BE2C (cell line): ENCODE results near the gene C19orf25.

Experiments
- DNase-seq: peaks from one replicate; pipeline ENCODE4 v3.0.0-alpha.2; 2020
- H3K27me3 ChIP-seq: fragments of 250-450 bp; sonication (Bioruptor Pico); 2 replicates; pipeline ENCODE4 v1.5.1; 2020; ENCODE audit warnings: mild to moderate bottlenecking
- H3K36me3 ChIP-seq: fragments of 250-450 bp; sonication (Bioruptor Pico); 2 replicates; pipeline ENCODE4 v1.5.1; 2020; ENCODE audit warnings: mild to moderate bottlenecking
- H3K4me1 ChIP-seq: fragments of 250-450 bp; sonication (Bioruptor Pico); 2 replicates; pipeline ENCODE4 v1.5.1; 2020
- H3K4me3 ChIP-seq: 2 replicates; pipeline ENCODE4 v1.5.1; 2011; ENCODE audit warnings: low read depth, low read length
- H3K9me3 ChIP-seq: fragments of 250-450 bp; sonication (Bioruptor Pico); 2 replicates; pipeline ENCODE4 v1.5.1; 2020
- TF ChIP-seq, protein P1 (sequence below): IDR thresholded peaks from 2 replicates; pipeline ENCODE4 v1.5.1; 2012; ENCODE audit warnings: mild to moderate bottlenecking, low read depth, low read length

The C19orf25 gene

DNA sequence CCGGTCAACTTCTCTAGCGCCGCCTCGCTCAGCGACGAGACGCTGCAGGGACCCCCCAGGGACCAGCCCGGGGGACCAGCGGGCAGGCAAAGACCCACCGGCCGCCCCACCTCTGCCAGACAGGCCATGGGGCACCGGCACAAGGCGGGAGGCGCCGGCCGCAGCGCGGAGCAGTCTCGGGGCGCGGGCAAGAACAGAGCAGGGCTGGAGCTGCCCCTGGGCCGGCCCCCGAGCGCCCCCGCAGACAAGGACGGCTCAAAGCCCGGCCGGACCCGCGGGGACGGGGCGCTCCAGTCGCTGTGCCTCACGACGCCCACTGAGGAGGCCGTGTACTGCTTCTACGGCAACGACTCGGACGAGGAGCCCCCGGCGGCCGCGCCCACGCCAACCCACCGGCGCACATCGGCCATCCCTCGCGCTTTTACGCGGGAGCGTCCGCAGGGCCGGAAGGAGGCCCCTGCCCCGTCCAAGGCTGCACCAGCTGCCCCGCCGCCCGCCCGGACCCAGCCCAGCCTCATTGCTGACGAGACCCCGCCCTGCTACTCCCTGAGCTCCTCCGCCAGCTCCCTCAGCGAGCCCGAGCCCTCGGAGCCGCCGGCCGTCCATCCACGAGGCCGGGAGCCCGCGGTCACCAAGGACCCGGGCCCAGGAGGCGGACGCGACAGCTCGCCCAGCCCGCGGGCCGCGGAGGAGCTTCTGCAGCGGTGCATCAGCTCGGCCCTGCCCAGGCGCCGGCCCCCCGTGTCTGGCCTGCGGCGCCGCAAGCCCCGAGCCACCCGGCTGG is 11.3 kb downstream of the C19orf25 start:
- Histone ChIP-seq H3K4me3 (no peak overlapping the region), H3K4me1 (peaks cover 1% of the 10 kb centered on the region), H3K9me3 (no peaks in the 10 kb centered on the region), H3K36me3 (peaks cover 15% of the 10 kb centered on the region), H3K27me3 (no peaks in the 10 kb centered on the region)
- TF ChIP-seq, protein P1, sequence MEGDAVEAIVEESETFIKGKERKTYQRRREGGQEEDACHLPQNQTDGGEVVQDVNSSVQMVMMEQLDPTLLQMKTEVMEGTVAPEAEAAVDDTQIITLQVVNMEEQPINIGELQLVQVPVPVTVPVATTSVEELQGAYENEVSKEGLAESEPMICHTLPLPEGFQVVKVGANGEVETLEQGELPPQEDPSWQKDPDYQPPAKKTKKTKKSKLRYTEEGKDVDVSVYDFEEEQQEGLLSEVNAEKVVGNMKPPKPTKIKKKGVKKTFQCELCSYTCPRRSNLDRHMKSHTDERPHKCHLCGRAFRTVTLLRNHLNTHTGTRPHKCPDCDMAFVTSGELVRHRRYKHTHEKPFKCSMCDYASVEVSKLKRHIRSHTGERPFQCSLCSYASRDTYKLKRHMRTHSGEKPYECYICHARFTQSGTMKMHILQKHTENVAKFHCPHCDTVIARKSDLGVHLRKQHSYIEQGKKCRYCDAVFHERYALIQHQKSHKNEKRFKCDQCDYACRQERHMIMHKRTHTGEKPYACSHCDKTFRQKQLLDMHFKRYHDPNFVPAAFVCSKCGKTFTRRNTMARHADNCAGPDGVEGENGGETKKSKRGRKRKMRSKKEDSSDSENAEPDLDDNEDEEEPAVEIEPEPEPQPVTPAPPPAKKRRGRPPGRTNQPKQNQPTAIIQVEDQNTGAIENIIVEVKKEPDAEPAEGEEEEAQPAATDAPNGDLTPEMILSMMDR: no peak
- no peak for DNase-seq

DNA sequence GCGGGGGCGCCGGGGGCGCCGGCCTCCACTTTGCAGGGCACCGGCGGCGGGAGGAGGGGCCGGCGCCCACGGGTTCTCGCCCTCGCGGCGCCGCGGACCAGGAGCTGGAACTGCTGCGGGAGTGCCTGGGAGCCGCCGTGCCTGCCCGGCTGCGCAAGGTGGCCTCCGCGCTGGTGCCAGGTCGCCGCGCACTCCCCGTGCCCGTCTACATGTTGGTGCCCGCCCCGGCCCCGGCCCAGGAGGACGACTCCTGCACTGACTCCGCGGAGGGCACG is 11.9 kb downstream of the C19orf25 start:
- no peak for DNase-seq
- H3K27me3 ChIP-seq: no peaks in the 10 kb centered on the region
- H3K9me3 ChIP-seq: no peaks in the 10 kb centered on the region
- H3K36me3 ChIP-seq: peaks cover 15% of the 10 kb centered on the region
- H3K4me3 ChIP-seq: no peak overlapping the region
- no peaks in the 10 kb centered on the region for H3K4me1 ChIP-seq
- TF ChIP-seq, protein P1: no peak

DNA sequence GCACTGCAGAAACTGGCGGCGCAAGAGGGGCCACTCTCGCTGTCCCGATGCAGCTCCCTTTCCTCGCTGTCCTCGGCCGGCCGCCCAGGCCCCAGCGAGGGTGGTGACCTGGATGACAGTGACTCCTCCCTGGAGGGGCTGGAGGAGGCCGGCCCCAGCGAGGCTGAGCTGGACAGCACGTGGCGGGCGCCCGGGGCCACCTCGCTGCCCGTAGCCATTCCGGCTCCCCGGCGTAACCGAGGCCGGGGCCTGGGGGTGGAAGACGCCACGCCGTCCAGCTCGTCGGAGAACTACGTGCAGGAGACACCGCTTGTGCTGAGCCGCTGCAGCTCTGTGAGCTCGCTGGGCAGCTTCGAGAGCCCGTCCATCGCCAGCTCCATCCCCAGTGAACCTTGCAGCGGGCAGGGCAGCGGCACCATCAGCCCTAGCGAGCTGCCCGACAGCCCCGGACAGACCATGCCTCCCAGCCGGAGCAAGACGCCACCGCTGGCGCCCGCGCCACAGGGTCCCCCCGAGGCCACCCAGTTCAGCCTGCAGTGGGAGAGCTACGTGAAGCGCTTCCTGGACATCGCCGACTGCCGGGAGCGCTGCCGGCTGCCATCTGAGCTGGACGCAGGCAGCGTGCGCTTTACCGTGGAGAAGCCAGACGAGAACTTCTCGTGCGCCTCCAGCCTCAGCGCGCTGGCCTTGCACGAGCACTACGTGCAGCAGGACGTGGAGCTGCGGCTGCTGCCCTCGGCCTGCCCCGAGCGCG is 12.4 kb downstream of the C19orf25 start:
- H3K27me3 ChIP-seq: no peaks in the 10 kb centered on the region

DNA sequence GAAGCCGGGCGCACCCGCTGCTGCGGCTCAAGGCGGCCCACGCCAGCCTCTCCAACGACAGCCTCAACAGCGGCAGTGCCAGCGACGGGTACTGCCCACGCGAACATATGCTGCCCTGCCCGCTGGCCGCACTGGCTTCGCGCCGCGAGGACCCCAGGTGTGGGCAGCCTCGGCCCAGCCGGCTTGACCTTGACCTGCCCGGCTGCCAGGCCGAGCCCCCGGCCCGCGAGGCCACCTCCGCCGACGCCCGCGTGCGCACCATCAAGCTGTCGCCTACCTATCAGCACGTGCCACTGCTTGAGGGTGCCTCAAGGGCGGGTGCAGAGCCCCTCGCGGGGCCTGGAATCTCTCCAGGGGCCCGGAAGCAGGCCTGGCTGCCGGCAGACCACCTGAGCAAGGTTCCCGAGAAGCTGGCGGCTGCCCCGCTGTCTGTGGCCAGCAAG is 13.0 kb downstream of the C19orf25 start:
- Histone ChIP-seq H3K27me3 (no peaks in the 10 kb centered on the region), H3K36me3 (peaks cover 18% of the 10 kb centered on the region), H3K4me1 (no peaks in the 10 kb centered on the region), H3K4me3 (no peak overlapping the region), H3K9me3 (no peaks in the 10 kb centered on the region)
- TF ChIP-seq, protein P1: no peak
- DNase-seq: no peak

More for the DNA sequence above, 12.4 kb downstream of the C19orf25 start:
- no peak for DNase-seq
- Histone ChIP-seq H3K4me3 (no peak overlapping the region), H3K4me1 (no peaks in the 10 kb centered on the region), H3K9me3 (no peaks in the 10 kb centered on the region), H3K36me3 (peaks cover 15% of the 10 kb centered on the region)
- TF ChIP-seq, protein P1: no peak

DNA sequence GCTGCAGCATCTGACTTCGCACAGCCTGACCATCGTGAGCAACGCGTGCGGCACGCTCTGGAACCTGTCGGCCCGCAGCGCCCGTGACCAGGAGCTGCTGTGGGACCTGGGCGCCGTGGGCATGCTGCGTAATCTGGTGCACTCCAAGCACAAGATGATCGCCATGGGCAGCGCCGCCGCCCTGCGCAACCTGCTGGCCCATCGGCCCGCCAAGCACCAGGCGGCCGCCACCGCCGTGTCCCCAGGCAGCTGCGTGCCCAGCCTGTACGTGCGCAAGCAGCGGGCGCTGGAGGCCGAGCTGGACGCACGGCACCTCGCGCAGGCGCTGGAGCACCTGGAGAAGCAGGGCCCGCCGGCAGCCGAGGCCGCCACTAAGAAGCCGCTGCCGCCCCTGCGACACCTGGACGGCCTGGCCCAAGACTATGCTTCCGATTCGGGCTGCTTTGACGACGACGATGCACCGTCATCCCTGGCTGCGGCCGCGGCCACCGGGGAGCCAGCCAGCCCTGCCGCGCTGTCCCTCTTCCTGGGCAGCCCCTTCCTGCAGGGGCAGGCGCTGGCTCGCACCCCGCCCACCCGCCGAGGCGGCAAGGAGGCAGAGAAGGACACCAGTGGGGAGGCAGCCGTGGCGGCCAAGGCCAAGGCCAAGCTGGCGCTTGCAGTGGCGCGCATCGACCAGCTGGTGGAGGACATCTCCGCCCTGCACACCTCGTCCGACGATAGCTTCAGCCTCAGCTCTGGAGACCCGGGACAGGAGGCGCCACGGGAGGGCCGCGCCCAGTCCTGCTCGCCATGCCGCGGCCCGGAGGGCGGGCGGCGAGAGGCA is 13.6 kb downstream of the C19orf25 start:
- H3K27me3 ChIP-seq: no peaks in the 10 kb centered on the region
- H3K4me3 ChIP-seq: no peak overlapping the region
- H3K9me3 ChIP-seq: no peaks in the 10 kb centered on the region
- H3K4me1 ChIP-seq: no peaks in the 10 kb centered on the region
- TF ChIP-seq, protein P1: no peak
- peaks cover 24% of the 10 kb centered on the region for H3K36me3 ChIP-seq
- no peak for DNase-seq
